Left lung (tissue), 10 donors: ENCODE measurements around the gene BAIAP2. TPM values are rescaled to one million over a fixed set of nuclear protein-coding genes. Genes with fewer than 3 reads are reported as not detected.

Experiments
- ATAC-seq: fragments of 200-7000 bp; cut with Tn5 transposase; one replicate; pipeline ENCODE4 v1.9.1; 2020; ENCODE audit warnings: moderate library complexity
- DNase-seq, 4 donors: peaks; one replicate each; pipeline ENCODE4 v3.0.0-alpha.2; 2013 to 2020
- H3K27ac ChIP-seq, 2 donors: fragments of 200-600 bp; sonication (generic) in 1 of 2; one replicate each; pipeline versions ENCODE4 v1.5.0 to v1.8.0; 2020 to 2021
- H3K27me3 ChIP-seq, 2 donors: fragments of 200-600 bp; sonication (generic) in 1 of 2; one replicate each; pipeline versions ENCODE4 v1.5.0 to v1.8.0; 2020 to 2021
- H3K36me3 ChIP-seq, 2 donors: fragments of 200-600 bp; sonication (generic) in 1 of 2; one replicate each; pipeline versions ENCODE4 v1.5.0 to v1.8.0; 2020 to 2021
- H3K4me1 ChIP-seq, 2 donors: fragments of 200-600 bp; one replicate each; pipeline ENCODE4 v1.8.0; 2021
- H3K4me3 ChIP-seq, 2 donors: fragments of 200-600 bp; sonication (generic) in 1 of 2; one replicate each; pipeline versions ENCODE4 v1.5.0 to v1.8.0; 2020 to 2021; ENCODE audit warnings: mild to moderate bottlenecking in 1 of 2
- H3K9me3 ChIP-seq, 2 donors: fragments of 200-600 bp; sonication (generic) in 1 of 2; one replicate each; pipeline versions ENCODE4 v1.5.0 to v1.8.0; 2020 to 2021
- intact Hi-C, 2 donors: fragments of 100-400 bp; cut with DNase I; formaldehyde crosslinking; loops; one replicate each; pipeline versions ENCODE4 v1.11.2 to v1.14.2; 2022
- polyA plus RNA-seq, 6 donors: library from polyadenylated mRNA; unstranded; fragments of 120-200 nt; gene quantifications; one replicate each; pipeline ENCODE4 v1.2.1, GENCODE V29; 2013; ENCODE audit not compliant: insufficient read length in 6 of 6
- total RNA-seq, 2 donors: library from RNA; stranded (reverse); fragmentation: NEBNext Ultra II Directional; extraction: Animal tissue kit (Norgen Biotek cat#: 25700); gene quantifications; one replicate each; pipeline ENCODE4 v1.2.1, GENCODE V29; 2021
- TF ChIP-seq, protein P1 (sequence below), 2 donors: fragments of 200-600 bp; sonication (generic) in 1 of 2; IDR thresholded peaks; one replicate each; pipeline versions ENCODE4 v1.5.0 to v1.8.0; 2021; ENCODE audit warnings: antibody characterized with exemption in 2 of 2
- donor health status: DM: no; HTN: yes; CAD: no.
- donor health status: DM: no; HTN: no; CAD: no.

The BAIAP2 gene
- total and polyA plus RNA-seq, 8 donors: 40.9 to 135 (median 52.6) TPM

DNA sequence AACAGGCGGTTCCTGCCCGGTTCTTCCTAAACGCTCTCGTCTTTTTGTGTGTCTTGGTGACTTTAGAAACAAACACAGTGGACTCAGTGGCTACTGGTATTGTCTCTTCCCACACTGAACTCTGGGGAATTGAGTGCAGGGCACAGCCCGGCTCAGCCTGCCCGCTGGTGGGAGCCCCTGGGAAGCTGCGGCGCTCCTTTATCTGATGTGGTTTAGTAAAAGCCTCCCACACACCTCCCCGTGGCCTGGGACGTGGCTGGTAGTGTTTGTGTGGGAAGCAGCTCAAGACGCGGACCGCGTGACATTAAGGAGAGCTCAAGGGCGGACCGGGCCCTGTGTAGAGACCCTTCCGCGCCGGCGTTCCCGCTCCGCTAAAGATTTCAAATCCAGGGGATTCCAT is 75.0 kb downstream of the BAIAP2 start:
- H3K27ac ChIP-seq: no peak overlapping the region
- no peaks in the 10 kb centered on the region for H3K27me3 ChIP-seq
- H3K9me3 ChIP-seq: no peaks in the 10 kb centered on the region
- no peaks in the 10 kb centered on the region for H3K4me1 ChIP-seq
- H3K4me3 ChIP-seq: no peak overlapping the region
- H3K36me3 ChIP-seq: peaks cover 0 to 85% of the 10 kb centered on the region in 2 donors
- TF ChIP-seq, protein P1, sequence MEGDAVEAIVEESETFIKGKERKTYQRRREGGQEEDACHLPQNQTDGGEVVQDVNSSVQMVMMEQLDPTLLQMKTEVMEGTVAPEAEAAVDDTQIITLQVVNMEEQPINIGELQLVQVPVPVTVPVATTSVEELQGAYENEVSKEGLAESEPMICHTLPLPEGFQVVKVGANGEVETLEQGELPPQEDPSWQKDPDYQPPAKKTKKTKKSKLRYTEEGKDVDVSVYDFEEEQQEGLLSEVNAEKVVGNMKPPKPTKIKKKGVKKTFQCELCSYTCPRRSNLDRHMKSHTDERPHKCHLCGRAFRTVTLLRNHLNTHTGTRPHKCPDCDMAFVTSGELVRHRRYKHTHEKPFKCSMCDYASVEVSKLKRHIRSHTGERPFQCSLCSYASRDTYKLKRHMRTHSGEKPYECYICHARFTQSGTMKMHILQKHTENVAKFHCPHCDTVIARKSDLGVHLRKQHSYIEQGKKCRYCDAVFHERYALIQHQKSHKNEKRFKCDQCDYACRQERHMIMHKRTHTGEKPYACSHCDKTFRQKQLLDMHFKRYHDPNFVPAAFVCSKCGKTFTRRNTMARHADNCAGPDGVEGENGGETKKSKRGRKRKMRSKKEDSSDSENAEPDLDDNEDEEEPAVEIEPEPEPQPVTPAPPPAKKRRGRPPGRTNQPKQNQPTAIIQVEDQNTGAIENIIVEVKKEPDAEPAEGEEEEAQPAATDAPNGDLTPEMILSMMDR (IDR thresholded peaks at IDR 0.05): no peak
- ATAC-seq (no peak), DNase-seq (no peak)
- intact Hi-C loops: no loop called here

DNA sequence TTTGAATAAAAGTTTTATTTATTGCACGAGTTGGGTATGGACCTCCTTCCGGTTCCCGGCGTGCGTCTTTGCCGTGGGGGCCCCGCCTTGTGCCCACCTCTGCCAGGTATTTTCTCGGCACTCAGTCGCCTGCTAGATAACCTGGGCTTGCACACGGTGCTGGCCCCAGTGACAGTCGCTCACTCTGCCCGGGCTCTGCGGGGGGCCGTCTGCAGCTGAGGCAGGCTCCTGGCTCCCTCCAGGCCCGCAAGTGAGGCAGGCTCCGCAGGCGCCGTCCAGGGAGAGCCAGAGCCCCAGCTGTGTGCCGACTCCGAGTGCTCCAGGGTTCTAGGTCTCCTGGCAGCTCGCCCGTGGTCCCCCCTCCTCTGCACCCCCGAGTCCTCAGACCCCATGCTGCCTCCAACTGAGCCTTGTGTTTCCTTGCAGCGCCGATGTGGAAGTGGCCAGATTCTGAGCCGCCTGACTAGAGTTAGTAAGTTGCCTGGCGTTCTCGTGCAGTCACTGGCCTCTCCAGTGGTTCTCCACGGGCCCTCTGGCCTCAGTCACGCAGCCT is 75.6 kb downstream of the BAIAP2 start:
- DNase-seq: no peak
- no peak for ATAC-seq
- TF ChIP-seq, protein P1 (IDR thresholded peaks at IDR 0.05): no peak
- no peak overlapping the region for H3K27ac ChIP-seq
- H3K4me3 ChIP-seq: no peak overlapping the region
- H3K36me3 ChIP-seq: peaks cover 0 to 85% of the 10 kb centered on the region in 2 donors
- H3K27me3 ChIP-seq: no peaks in the 10 kb centered on the region
- H3K9me3 ChIP-seq: no peaks in the 10 kb centered on the region
- H3K4me1 ChIP-seq: no peaks in the 10 kb centered on the region
- intact Hi-C loops: no loop called here

DNA sequence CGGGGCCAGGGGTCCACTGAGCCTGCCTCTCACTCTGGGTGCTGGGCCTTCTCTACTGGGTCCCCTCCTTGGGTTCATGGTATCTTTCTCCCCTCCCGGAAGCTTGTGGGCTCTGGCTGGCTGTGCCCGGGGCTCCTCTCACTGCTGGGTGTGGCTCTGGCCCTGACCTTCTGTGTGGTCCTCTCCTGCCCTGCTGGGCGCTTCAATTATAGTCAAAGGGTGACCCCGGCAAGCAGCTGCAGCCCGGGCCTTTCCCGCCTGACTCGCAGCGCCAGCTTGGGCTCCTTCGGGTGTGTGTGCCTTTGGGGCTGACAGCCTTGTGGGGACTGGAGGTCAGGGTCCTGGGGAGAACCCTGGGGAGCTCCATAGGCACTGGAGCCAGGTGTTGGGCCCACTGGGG is 76.1 kb downstream of the BAIAP2 start:
- Histone ChIP-seq H3K36me3 (peaks cover 0 to 85% of the 10 kb centered on the region in 2 donors), H3K27ac (no peak overlapping the region), H3K4me1 (no peaks in the 10 kb centered on the region), H3K4me3 (no peak overlapping the region), H3K9me3 (no peaks in the 10 kb centered on the region), H3K27me3 (no peaks in the 10 kb centered on the region)
- no peak for DNase-seq
- TF ChIP-seq, protein P1 (IDR thresholded peaks at IDR 0.05): no peak
- intact Hi-C loops: no loop called here
- no peak for ATAC-seq

DNA sequence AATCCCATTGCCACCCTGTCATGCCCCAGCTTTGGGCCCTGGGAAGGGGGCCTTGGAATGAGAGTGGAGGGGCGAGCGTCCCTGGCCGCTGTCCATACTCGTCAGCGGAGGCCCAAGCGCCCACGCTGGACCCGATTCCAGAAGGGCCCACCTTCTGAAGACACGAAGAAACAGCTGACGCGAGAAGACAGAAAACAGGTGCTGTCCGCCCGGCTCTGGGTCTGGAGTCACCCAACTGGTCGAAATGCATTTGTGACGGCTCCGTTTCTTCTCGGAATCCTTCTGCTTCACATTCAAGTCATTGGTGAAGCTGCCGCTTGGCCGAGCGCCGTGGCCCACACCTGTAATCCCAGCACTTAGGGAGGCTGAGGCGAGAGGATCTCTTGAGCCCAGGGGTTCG is 77.5 kb downstream of the BAIAP2 start:
- Histone ChIP-seq H3K36me3 (peaks cover 0 to 85% of the 10 kb centered on the region in 2 donors), H3K27ac (no peak overlapping the region), H3K27me3 (no peaks in the 10 kb centered on the region), H3K4me1 (no peaks in the 10 kb centered on the region), H3K9me3 (no peaks in the 10 kb centered on the region), H3K4me3 (no peak overlapping the region)
- no peak for DNase-seq
- ATAC-seq: no peak
- TF ChIP-seq, protein P1 (IDR thresholded peaks at IDR 0.05): no peak
- intact Hi-C loops: no loop called here

DNA sequence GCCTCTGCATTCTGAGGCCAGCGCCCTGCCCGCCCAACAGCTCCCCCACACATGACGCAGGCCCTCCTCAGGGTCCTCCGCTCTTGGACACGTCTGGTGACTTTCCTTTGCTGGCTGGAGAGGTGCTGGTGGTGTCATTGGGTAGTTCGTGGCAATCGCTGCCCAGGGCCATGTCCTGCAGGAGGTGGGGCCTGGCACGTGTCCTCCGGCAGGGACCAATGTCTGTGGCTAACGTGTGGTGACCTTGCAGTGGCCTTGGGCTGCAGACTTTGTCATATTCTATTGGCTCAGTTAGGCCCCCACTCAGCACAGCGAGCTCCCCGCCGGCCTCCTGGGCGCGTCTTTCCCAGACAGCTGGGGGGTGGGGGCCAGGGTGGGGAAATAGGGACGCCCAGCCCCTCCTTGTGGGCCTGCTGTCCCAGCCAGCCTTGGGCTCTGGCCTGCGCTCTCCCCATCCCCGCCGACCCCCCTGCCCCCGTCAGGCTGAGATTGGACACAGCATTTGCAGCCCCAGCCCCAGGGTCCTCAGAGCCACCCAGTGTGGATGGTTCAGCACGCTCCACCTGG is 78.3 kb downstream of the BAIAP2 start:
- DNase-seq: no peak
- ATAC-seq: no peak
- peaks cover 0 to 1% of the 10 kb centered on the region in 2 donors for H3K27me3 ChIP-seq
- TF ChIP-seq, protein P1 (IDR thresholded peaks at IDR 0.05): no peak
- no peaks in the 10 kb centered on the region for H3K4me1 ChIP-seq
- H3K4me3 ChIP-seq: no peak overlapping the region
- H3K9me3 ChIP-seq: no peaks in the 10 kb centered on the region
- no peak overlapping the region for H3K27ac ChIP-seq
- peaks cover 0 to 85% of the 10 kb centered on the region in 2 donors for H3K36me3 ChIP-seq
- intact Hi-C loops: no loop called here
